A549 treated with DMSO at 1 μM for 4 hours (cell line): ENCODE data around the gene AGFG2. TPM values are rescaled to one million over a fixed set of nuclear protein-coding genes. Genes with fewer than 3 reads are reported as not detected.

ENCODE experiments used
- total RNA-seq: library from RNA; stranded (reverse); fragments of 200-300 nt; extraction: Qiagen RNA extraction; gene quantifications from 5 replicates; pipeline ENCODE4 v1.2.3, GENCODE V29; 2022; ENCODE audit warnings: low read depth

The AGFG2 gene, protein sequence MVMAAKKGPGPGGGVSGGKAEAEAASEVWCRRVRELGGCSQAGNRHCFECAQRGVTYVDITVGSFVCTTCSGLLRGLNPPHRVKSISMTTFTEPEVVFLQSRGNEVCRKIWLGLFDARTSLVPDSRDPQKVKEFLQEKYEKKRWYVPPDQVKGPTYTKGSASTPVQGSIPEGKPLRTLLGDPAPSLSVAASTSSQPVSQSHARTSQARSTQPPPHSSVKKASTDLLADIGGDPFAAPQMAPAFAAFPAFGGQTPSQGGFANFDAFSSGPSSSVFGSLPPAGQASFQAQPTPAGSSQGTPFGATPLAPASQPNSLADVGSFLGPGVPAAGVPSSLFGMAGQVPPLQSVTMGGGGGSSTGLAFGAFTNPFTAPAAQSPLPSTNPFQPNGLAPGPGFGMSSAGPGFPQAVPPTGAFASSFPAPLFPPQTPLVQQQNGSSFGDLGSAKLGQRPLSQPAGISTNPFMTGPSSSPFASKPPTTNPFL
- total RNA-seq, result 8.5 to 16.0 TPM (median 12.5 TPM) in 5 replicates

DNA sequence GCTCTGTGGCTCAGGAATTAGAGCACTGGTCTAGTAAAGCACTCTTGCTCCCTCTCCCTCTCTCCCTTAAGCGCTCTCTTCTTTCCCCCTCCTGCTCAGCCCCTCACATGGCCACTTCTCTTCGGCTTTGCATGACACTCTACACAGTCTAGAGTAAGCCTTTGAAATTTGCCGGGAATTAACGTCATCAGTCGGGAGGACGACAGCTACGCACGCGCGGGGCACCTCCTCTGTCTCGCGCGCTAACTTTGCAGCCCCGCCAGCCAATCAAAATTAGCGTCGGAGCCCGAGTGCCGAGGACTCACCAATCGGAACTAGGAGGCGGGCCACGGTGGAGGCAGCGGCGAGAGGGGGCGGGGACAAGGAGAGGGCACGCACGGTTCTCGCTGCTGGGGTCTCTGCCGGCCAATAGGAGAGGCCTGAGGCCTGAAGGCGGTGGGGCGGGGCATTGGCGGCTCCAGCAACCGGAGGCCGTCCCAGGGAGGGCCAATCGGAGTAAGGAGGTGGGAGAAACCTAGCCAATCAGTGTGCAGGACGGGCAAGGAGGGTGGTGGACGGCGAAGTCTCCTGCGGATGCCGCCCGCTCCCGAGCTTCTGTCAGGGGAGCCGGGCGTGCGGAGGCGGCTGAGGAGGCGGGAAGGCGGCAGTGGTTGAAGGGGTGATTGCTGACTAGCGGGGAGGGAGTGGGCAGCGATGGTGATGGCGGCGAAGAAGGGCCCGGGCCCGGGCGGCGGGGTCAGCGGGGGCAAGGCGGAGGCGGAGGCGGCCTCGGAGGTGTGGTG, at the start of gene AGFG2:
AGFG2 (plus strand) TSS at position 550 of the 782 bp plus-strand sequence; CDS start at position 694, 144 bp downstream.

DNA sequence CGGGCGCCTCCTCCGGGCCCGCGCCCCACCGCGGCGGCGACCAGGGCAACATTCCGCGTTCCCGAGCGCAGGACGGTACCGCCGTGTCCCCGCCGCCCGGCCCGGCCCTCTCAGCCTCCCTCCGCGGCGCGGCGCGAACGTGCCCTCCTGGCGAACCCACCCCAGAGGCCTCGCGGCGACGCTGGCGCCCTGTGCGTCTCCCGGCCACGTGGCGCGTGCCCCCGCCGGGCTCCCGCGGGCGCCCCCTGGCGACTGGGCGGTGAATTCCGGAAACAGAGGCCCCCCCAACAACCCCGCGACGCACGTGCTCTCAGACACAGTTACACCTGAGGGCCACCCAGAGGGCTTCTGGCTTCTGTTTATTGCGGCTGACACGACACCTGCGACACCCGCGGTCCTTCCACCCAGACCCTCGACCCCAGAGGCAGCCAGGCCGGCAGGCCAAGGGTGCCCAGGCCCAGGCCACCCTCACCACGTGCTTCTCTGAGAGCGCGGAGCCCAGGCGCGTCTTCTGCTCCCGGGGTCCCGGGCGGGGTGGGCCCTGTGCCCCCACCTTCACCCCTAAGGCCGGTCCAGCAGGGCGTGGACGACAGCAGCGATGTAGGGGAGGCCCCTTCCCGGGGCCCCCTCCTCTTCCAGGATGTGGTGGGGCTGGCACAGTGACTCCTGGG, 34.8 kb downstream of the AGFG2 start, which contains the start of gene SAP25:
SAP25 (minus strand) TSS at position 210 of the 671 bp plus-strand sequence; CDS start at position 52, 158 bp downstream.

DNA sequence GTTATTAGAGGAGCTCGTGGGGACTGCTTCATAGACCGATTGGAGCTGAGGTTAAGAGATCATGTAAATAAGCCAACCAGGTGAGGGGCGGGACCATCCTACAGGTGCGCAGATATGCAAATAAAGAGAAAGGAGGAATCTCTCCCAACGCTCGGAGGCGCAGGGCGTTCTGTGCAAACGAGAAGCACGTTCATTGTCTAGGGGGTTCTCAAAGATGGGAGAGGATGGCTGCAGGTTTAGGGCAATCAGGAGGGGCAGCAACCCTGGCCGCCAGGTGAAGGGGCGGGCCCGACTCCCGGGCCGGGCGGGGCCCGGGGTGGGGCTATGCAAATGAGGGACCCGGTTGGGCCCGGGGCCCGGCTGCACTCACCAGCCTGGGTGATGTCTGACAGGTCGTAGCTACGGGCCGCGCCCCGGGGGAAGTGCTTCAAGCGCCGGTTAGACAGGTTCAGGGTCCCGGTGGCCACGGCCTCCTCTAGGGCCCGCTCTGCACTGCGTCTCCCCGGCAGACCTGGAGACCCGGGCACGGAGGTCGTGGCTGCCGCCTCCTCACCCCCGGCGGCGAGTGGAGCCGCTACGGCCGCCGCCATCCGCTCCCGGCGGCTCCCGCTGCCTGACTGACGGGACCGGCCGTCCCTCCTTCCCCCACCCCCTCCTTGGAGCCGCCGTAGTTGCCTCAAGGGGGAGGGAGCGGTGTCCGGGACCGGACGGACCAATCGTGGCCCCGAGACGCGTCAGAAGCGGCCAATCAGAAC, 46.7 kb downstream of the AGFG2 start, which contains the start of gene LRCH4:
LRCH4 (minus strand) TSS at position 619 of the 755 bp plus-strand sequence; CDS start at position 590, 29 bp downstream.

GRCh38 chr7:100586266-100587025, 47.4 kb downstream of the AGFG2 start, which contains the start of gene FBXO24:
TSS of gene FBXO24 (plus strand) at chr7:100586328. CDS start at chr7:100586626, 298 bp downstream.

GRCh38 chr7:100611983-100612729, 73.2 kb downstream of the AGFG2 start, which contains the start of gene MOSPD3:
TSS of gene MOSPD3 (plus strand) at chr7:100612540. CDS start at chr7:100612792, 252 bp downstream.

Other genes with a start within 250 kb of the AGFG2 start
- gene SPDYE3, start 231.5 kb upstream of the AGFG2 start, total RNA-seq, result not detected in 5 replicates
- gene PILRB, start 181.1 kb upstream of the AGFG2 start, total RNA-seq, result 20.2 to 38.1 TPM (median 31.9 TPM) in 5 replicates
- gene PILRA, start 165.7 kb upstream of the AGFG2 start, total RNA-seq, result 3.4 to 5.8 TPM (median 5.2 TPM) in 5 replicates
- gene ZCWPW1, start 110.5 kb upstream of the AGFG2 start, total RNA-seq, result 1.2 to 1.8 TPM (median 1.5 TPM) in 5 replicates
- gene MEPCE, start 109.4 kb upstream of the AGFG2 start, total RNA-seq, result 39.3 to 50.6 TPM (median 43.3 TPM) in 5 replicates
- 27.7 to 53.3 TPM (median 48.9 TPM) in 5 replicates for gene PPP1R35, start 102.7 kb upstream of the AGFG2 start, total RNA-seq
- gene SPACDR, start 74.9 kb upstream of the AGFG2 start, total RNA-seq, result 0.45 to 0.90 TPM (median 0.75 TPM) in 4 of 5 replicates, not detected in the other
- 27.0 to 38.4 TPM (median 33.2 TPM) in 5 replicates for gene TSC22D4, start 60.0 kb upstream of the AGFG2 start, total RNA-seq
- gene NYAP1, start 55.3 kb upstream of the AGFG2 start, total RNA-seq, result 0.52 to 1.1 TPM (median 0.85 TPM) in 5 replicates
- gene SAP25, start 34.7 kb downstream of the AGFG2 start, total RNA-seq, result 0.28 to 0.88 TPM (median 0.68 TPM) in 4 of 5 replicates, not detected in the other
- gene LRCH4, start 46.9 kb downstream of the AGFG2 start, total RNA-seq, result 12.9 to 16.1 TPM (median 14.0 TPM) in 5 replicates
- gene FBXO24, start 47.1 kb downstream of the AGFG2 start, total RNA-seq, result 0.12 to 0.24 TPM (median 0.22 TPM) in 5 replicates
- 4.9 to 11.2 TPM (median 8.6 TPM) in 5 replicates for gene PCOLCE, start 63.2 kb downstream of the AGFG2 start, total RNA-seq
- 17.2 to 20.3 TPM (median 18.1 TPM) in 5 replicates for gene MOSPD3, start 73.3 kb downstream of the AGFG2 start, total RNA-seq
- gene TFR2, start 102.3 kb downstream of the AGFG2 start, total RNA-seq, result 2.3 to 3.1 TPM (median 2.6 TPM) in 5 replicates
- not detected in 5 replicates for gene ACTL6B, start 117.2 kb downstream of the AGFG2 start, total RNA-seq
- 196 to 273 TPM (median 234 TPM) in 5 replicates for gene GNB2, start 134.5 kb downstream of the AGFG2 start, total RNA-seq
- 15.2 to 24.0 TPM (median 19.9 TPM) in 5 replicates for gene GIGYF1, start 155.0 kb downstream of the AGFG2 start, total RNA-seq
- gene POP7, start 166.9 kb downstream of the AGFG2 start, total RNA-seq, result 73.4 to 102 TPM (median 92.0 TPM) in 5 replicates
- 0.07 to 0.09 TPM in 2 of 5 replicates, not detected in the others for gene EPO, start 181.3 kb downstream of the AGFG2 start, total RNA-seq
- not detected in 5 replicates for gene ZAN, start 194.4 kb downstream of the AGFG2 start, total RNA-seq